Neural cell (in vitro differentiated cells): ENCODE data around the gene CCDC112. TPM values are rescaled to one million over a fixed set of nuclear protein-coding genes. Genes with fewer than 3 reads are reported as not detected.
"Not testable (repeated sequence)": the region's sequence is repeated elsewhere in the genome, so short reads cannot be mapped to it uniquely, and the experiment has no call there.

Experiments
- H2AFZ ChIP-seq: fragments of 200-600, 300-800 bp; sonication (generic), shearing (Covaris generic); 2 replicates; pipeline ENCODE4 v1.6.0; 2014; ENCODE audit warnings: low read depth, mild to moderate bottlenecking, antibody characterized with exemption, low read length, moderate library complexity
- H3F3A ChIP-seq: fragments of 200-600 bp; shearing (Covaris generic); 2 replicates; pipeline ENCODE4 v1.6.1; 2016; ENCODE audit warnings: mild to moderate bottlenecking, moderate library complexity, mixed read lengths, antibody characterized with exemption, low read length; ENCODE audit not compliant: insufficient read depth, poor library complexity, severe bottlenecking
- H3K27ac ChIP-seq: fragments of 200-600, 300-800 bp; sonication (generic), shearing (Covaris generic); 2 replicates; pipeline ENCODE4 v1.5.1; 2014; ENCODE audit warnings: mild to moderate bottlenecking, low read length, moderate library complexity
- H3K27me3 ChIP-seq: fragments of 300-800, 200-600 bp; sonication (generic), shearing (Covaris generic); 2 replicates; pipeline ENCODE4 v1.6.0; 2014; ENCODE audit warnings: mild to moderate bottlenecking, low read depth, low read length, moderate library complexity; ENCODE audit not compliant: insufficient read depth
- H3K36me3 ChIP-seq: fragments of 300-800, 200-600 bp; sonication (generic), shearing (Covaris generic); 2 replicates; pipeline ENCODE4 v1.5.1; 2014; ENCODE audit warnings: mild to moderate bottlenecking, antibody characterized with exemption, low read length, moderate library complexity; ENCODE audit not compliant: insufficient read depth
- H3K4me2 ChIP-seq: fragments of 300-800, 200-600 bp; sonication (generic), shearing (Covaris generic); 2 replicates; pipeline ENCODE4 v1.6.0; 2014; ENCODE audit warnings: mild to moderate bottlenecking, low read length
- H3K4me3 ChIP-seq: fragments of 300-800, 200-600 bp; sonication (generic), shearing (Covaris generic); 2 replicates; pipeline ENCODE4 v1.5.1; 2014; ENCODE audit warnings: mild to moderate bottlenecking, low read length, moderate library complexity
- H3K79me2 ChIP-seq: fragments of 200-600 bp; shearing (Covaris generic); replicated peaks from 2 replicates; pipeline ENCODE4 v1.6.0; 2014; ENCODE audit warnings: mild to moderate bottlenecking, low read length, moderate library complexity; ENCODE audit not compliant: insufficient read depth
- H3K9ac ChIP-seq: fragments of 300-800, 200-600 bp; sonication (generic), shearing (Covaris generic); 2 replicates; pipeline ENCODE4 v1.6.1; 2016; ENCODE audit warnings: mild to moderate bottlenecking, low read length, mixed read lengths
- H3K9me2 ChIP-seq: fragments of 200-600 bp; shearing (Covaris generic); 2 replicates; pipeline ENCODE4 v1.6.1; 2016; ENCODE audit warnings: mild to moderate bottlenecking, low read length, mixed read lengths; ENCODE audit not compliant: insufficient read depth
- H3K9me3 ChIP-seq: fragments of 200-600, 300-800 bp; sonication (generic), shearing (Covaris generic); 2 replicates; pipeline ENCODE4 v1.6.1; 2016; ENCODE audit warnings: mild to moderate bottlenecking, mixed run types, low read length, moderate library complexity, mixed read lengths
- H4K20me1 ChIP-seq: fragments of 200-600 bp; shearing (Covaris generic); 2 replicates; pipeline ENCODE4 v1.6.1; 2016; ENCODE audit warnings: mild to moderate bottlenecking, mixed run types; ENCODE audit not compliant: insufficient read depth
- EP300 ChIP-seq: fragments of 450-650 bp; conservative IDR thresholded peaks from 2 replicates; pipeline ENCODE4 v1.6.1; 2014; ENCODE audit warnings: antibody characterized with exemption, mild to moderate bottlenecking, moderate library complexity; ENCODE audit not compliant: poor library complexity, severe bottlenecking
- EZH2 ChIP-seq: fragments of 200-600, 300-800 bp; shearing (Covaris generic), sonication (generic); IDR thresholded peaks from 2 replicates; pipeline ENCODE4 v1.6.1; 2014; ENCODE audit warnings: antibody characterized with exemption, low read length, borderline replicate concordance, mild to moderate bottlenecking; ENCODE audit not compliant: insufficient read depth, poor library complexity, severe bottlenecking
- MXI1 ChIP-seq: fragments of 450-650 bp; conservative IDR thresholded peaks from 2 replicates; pipeline ENCODE4 v1.6.1; 2014; ENCODE audit warnings: antibody characterized with exemption, mild to moderate bottlenecking; ENCODE audit not compliant: poor library complexity, severe bottlenecking
- POLR2AphosphoS5 ChIP-seq: IDR thresholded peaks from 2 replicates; pipeline ENCODE4 v1.6.1; 2012
- RAD21 ChIP-seq: fragments of 450-650 bp; conservative IDR thresholded peaks from 2 replicates; pipeline ENCODE4 v1.6.1; 2014; ENCODE audit warnings: antibody characterized with exemption, mild to moderate bottlenecking, moderate library complexity
- REST ChIP-seq: IDR thresholded peaks from 2 replicates; pipeline ENCODE4 v1.6.1; 2012; ENCODE audit warnings: borderline replicate concordance
- SMC3 ChIP-seq: fragments of 450-650 bp; conservative IDR thresholded peaks from 2 replicates; pipeline ENCODE4 v1.6.1; 2014; ENCODE audit warnings: antibody characterized with exemption, mild to moderate bottlenecking, moderate library complexity; ENCODE audit not compliant: poor library complexity
- TAF1 ChIP-seq: IDR thresholded peaks from 2 replicates; pipeline ENCODE4 v1.6.1; 2012; ENCODE audit warnings: low read depth
- polyA plus RNA-seq: library from polyadenylated mRNA; depleted of rRNA; stranded (reverse); fragments of >200 nt; gene quantifications from 2 replicates; pipeline ENCODE4 v1.2.3, GENCODE V29; 2014
- TF ChIP-seq, protein P1 (sequence below): fragments of 450-650 bp; IDR thresholded peaks from 2 replicates; pipeline ENCODE4 v1.5.1; 2014; ENCODE audit warnings: antibody characterized with exemption, mild to moderate bottlenecking, moderate library complexity; ENCODE audit not compliant: poor library complexity, severe bottlenecking

CCDC112 gene
- polyA plus RNA-seq, 1 donor from 2014 or later: 76.7 TPM

- Histone ChIP-seq H3K36me3 (no peaks in the 10 kb centered on the region), H3K27ac (no peak overlapping the region), H3K9me2 (no peaks in the 10 kb centered on the region), H3K4me3 (no peak overlapping the region), H2AFZ (no peak overlapping the region), H3K9ac (no peak overlapping the region), H3K4me2 (no peak overlapping the region), H3K79me2 (no peaks in the 10 kb centered on the region), H3K9me3 (no peaks in the 10 kb centered on the region), H4K20me1 (no peaks in the 10 kb centered on the region), H3K27me3 (no peaks in the 10 kb centered on the region), H3F3A (no peaks in the 10 kb centered on the region)
- TF ChIP-seq REST (no peak), SMC3 (no peak), EP300 (no peak), EZH2 (no peak), RAD21 (no peak), TAF1 (no peak), MXI1 (no peak), POLR2AphosphoS5 (no peak)
- TF ChIP-seq, protein P1, sequence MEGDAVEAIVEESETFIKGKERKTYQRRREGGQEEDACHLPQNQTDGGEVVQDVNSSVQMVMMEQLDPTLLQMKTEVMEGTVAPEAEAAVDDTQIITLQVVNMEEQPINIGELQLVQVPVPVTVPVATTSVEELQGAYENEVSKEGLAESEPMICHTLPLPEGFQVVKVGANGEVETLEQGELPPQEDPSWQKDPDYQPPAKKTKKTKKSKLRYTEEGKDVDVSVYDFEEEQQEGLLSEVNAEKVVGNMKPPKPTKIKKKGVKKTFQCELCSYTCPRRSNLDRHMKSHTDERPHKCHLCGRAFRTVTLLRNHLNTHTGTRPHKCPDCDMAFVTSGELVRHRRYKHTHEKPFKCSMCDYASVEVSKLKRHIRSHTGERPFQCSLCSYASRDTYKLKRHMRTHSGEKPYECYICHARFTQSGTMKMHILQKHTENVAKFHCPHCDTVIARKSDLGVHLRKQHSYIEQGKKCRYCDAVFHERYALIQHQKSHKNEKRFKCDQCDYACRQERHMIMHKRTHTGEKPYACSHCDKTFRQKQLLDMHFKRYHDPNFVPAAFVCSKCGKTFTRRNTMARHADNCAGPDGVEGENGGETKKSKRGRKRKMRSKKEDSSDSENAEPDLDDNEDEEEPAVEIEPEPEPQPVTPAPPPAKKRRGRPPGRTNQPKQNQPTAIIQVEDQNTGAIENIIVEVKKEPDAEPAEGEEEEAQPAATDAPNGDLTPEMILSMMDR: no peak
Measured at GRCh38 chr5:115330830-115331229, 34.4 kb upstream of the CCDC112 start.

- Histone ChIP-seq H3K4me2 (no peak overlapping the region), H3K27me3 (no peaks in the 10 kb centered on the region), H4K20me1 (no peaks in the 10 kb centered on the region), H3K36me3 (no peaks in the 10 kb centered on the region), H3K9me2 (no peaks in the 10 kb centered on the region), H3K9ac (no peak overlapping the region), H2AFZ (no peak overlapping the region), H3K27ac (no peak overlapping the region), H3K79me2 (no peaks in the 10 kb centered on the region), H3K9me3 (no peaks in the 10 kb centered on the region), H3F3A (no peaks in the 10 kb centered on the region), H3K4me3 (no peak overlapping the region)
- no peak for TF ChIP-seq TAF1
- TF ChIP-seq SMC3: no peak
- TF ChIP-seq EP300: no peak
- TF ChIP-seq, protein P1: no peak
- no peak for TF ChIP-seq REST
- no peak for TF ChIP-seq EZH2
- no peak for TF ChIP-seq POLR2AphosphoS5
- TF ChIP-seq MXI1: no peak
- no peak for TF ChIP-seq RAD21
Measured at GRCh38 chr5:115329475-115329874, 33.0 kb upstream of the CCDC112 start.

DNA sequence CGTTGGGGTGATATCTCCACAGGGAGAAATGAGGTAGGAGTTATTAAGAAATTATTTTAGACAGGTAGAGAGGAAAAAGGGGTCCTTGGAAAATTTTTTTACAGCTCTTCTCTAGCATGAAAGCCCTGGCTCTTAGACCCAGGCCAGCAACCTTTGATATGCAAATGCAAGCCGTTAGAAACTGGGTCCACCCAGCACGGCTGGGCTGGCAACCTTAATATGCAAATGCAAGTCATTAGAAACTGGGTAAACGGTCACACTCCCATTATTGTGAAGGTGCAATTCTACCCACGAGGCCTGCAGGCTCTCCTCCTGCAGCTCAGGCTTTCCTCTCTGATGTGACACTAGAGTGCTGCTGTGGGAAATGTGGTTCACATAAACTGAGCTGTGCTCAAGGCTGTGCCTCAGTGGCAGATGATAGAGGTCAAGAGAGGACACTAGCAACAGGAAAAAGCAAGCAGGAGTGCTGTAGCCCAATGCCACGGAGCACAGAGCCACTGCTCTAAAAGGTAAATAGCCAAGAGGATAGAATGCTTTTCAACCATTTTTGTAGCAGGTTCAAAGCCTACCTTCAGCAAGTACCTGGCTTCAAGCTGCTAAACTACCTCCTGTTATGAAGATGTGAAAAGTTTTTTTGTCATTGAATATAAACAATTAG, 32.3 kb upstream of the CCDC112 start:
- H3K27ac ChIP-seq, H2AFZ ChIP-seq, H3K9me3 ChIP-seq, H4K20me1 ChIP-seq, H3K27me3 ChIP-seq, H3K4me2 ChIP-seq, H3K4me3 ChIP-seq, H3K9ac ChIP-seq, H3K79me2 ChIP-seq, H3K9me2 ChIP-seq, H3F3A ChIP-seq, H3K36me3 ChIP-seq: not testable (repeated sequence)
